Measurements from ENCODE around the gene SLX1A. TPM values are rescaled to one million over a fixed set of nuclear protein-coding genes. Genes with fewer than 3 reads are reported as not detected.

SLX1A gene
- 21.9 and 46.3 TPM in 2 replicates for total RNA-seq

GRCh38 chr16:30193615-30194014 lies at the start of gene SLX1A, which contains the start of gene BOLA2B:
SLX1A (plus strand) TSS chr16:30193875; CDS start chr16:30194085, 210 bp downstream.
BOLA2B (minus strand) TSS chr16:30193666; CDS start chr16:30193595, 71 bp downstream.

GRCh38 chr16:30183233-30184095 lies 10.2 kb upstream of the SLX1A start, which contains the start of gene CORO1A:
CORO1A (plus strand) TSS chr16:30183602; CDS start chr16:30185210, 1,608 bp downstream.

DNA sequence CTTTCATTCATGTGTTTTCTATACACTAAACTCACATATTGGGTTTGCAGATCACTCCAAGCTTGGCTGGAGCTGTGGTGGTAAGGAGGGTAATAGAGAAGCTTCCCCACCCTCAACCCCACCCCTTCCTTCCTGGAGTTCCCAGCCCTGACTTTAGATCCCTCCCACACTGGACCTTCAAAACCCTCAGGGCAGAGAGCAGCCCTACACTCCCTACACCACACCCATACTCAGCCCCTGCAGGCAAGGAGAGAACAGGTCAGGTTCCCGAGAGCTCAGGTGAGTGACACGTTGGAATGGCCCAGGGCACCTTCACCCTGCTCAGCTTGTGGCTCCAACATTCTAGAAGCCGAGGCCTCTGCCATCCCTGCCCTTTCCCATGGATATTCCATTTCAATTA lies 5.4 kb downstream of the SLX1A start, which contains the start of gene SULT1A3:
Gene SULT1A3, plus strand, starts transcription at position 207 of the 400 bp plus-strand sequence. CDS start 1,474 bp downstream, outside the sequence.

Small RNA genes within 50 kb of the gene (small RNA-seq; reads per million reads assigned to genes)
- not detected for gene AC106782.4

Other genes with a start within 250 kb of the SLX1A start
- 65.6 and 66.7 TPM in 2 replicates for gene TMEM219, start 231.8 kb upstream of the SLX1A start, total RNA-seq
- gene TAOK2, start 220.0 kb upstream of the SLX1A start, total RNA-seq = 65.2 and 74.3 TPM in 2 replicates
- 9.8 and 10.5 TPM in 2 replicates for gene HIRIP3, start 198.3 kb upstream of the SLX1A start, total RNA-seq
- 34.9 and 52.2 TPM in 2 replicates for gene INO80E, start 197.6 kb upstream of the SLX1A start, total RNA-seq
- not detected in 2 replicates for gene DOC2A, start 182.8 kb upstream of the SLX1A start, total RNA-seq
- gene C16orf92, start 170.7 kb upstream of the SLX1A start, total RNA-seq = not detected in 2 replicates
- gene TLCD3B, start 162.6 kb upstream of the SLX1A start, total RNA-seq = not detected in 2 replicates
- gene ALDOA, start 128.1 kb upstream of the SLX1A start, total RNA-seq = 572 and 1,018 TPM in 2 replicates
- 273 and 323 TPM in 2 replicates for gene PPP4C, start 117.9 kb upstream of the SLX1A start, total RNA-seq
- gene TBX6, start 102.0 kb upstream of the SLX1A start, total RNA-seq = 1.6 and 4.7 TPM in 2 replicates
- 44.5 and 59.7 TPM in 2 replicates for gene YPEL3, start 97.7 kb upstream of the SLX1A start, total RNA-seq
- gene GDPD3, start 80.3 kb upstream of the SLX1A start, total RNA-seq = 1.1 and 2.7 TPM in 2 replicates
- 36.5 and 36.7 TPM in 2 replicates for gene MAPK3, start 70.7 kb upstream of the SLX1A start, total RNA-seq
- 5.1 and 5.7 TPM in 2 replicates for gene CORO1A, start 10.3 kb upstream of the SLX1A start, total RNA-seq
- gene BOLA2B, start 209 bp upstream of the SLX1A start, total RNA-seq = 42.0 and 117 TPM in 2 replicates
- 4.1 and 4.7 TPM in 2 replicates for gene SULT1A3, start 5.4 kb downstream of the SLX1A start, total RNA-seq
- gene NPIPB13, start 54.6 kb downstream of the SLX1A start, total RNA-seq = 0.33 and 0.39 TPM in 2 replicates
- gene CD2BP2, start 161.4 kb downstream of the SLX1A start, total RNA-seq = 37.5 and 38.1 TPM in 2 replicates
- gene TBC1D10B, start 176.6 kb downstream of the SLX1A start, total RNA-seq = 31.7 and 39.7 TPM in 2 replicates
- not detected in 2 replicates for gene MYL11, start 180.9 kb downstream of the SLX1A start, total RNA-seq
- 0.39 TPM in 1 of 2 replicates, not detected in the other for gene SEPTIN1, start 188.7 kb downstream of the SLX1A start, total RNA-seq
- gene ZNF48, start 201.5 kb downstream of the SLX1A start, total RNA-seq = 6.7 and 8.4 TPM in 2 replicates
- 7.1 and 11.8 TPM in 2 replicates for gene ZNF771, start 213.7 kb downstream of the SLX1A start, total RNA-seq
- 13.0 and 15.4 TPM in 2 replicates for gene DCTPP1, start 236.2 kb downstream of the SLX1A start, total RNA-seq

Measured in placental epithelial cell (primary cell).